SW480 (cell line): ENCODE results near the gene TEKT5.
A peak's percentile ranks its signal among the peaks of the same experiment; 100 is the strongest.
"Not testable (repeated sequence)": the region's sequence is repeated elsewhere in the genome, so short reads cannot be mapped to it uniquely, and the experiment has no call there.

ENCODE experiments used
- DNase-seq: peaks from one replicate; pipeline ENCODE4 v3.0.0-alpha.2; 2016; ENCODE audit warnings: low spot score

Gene TEKT5

GRCh38 chr16:10694830-10695229, at the start of gene TEKT5:
TEKT5 (minus strand) TSS chr16:10694930; CDS start chr16:10694873, 57 bp downstream.
- no peak for DNase-seq

DNA sequence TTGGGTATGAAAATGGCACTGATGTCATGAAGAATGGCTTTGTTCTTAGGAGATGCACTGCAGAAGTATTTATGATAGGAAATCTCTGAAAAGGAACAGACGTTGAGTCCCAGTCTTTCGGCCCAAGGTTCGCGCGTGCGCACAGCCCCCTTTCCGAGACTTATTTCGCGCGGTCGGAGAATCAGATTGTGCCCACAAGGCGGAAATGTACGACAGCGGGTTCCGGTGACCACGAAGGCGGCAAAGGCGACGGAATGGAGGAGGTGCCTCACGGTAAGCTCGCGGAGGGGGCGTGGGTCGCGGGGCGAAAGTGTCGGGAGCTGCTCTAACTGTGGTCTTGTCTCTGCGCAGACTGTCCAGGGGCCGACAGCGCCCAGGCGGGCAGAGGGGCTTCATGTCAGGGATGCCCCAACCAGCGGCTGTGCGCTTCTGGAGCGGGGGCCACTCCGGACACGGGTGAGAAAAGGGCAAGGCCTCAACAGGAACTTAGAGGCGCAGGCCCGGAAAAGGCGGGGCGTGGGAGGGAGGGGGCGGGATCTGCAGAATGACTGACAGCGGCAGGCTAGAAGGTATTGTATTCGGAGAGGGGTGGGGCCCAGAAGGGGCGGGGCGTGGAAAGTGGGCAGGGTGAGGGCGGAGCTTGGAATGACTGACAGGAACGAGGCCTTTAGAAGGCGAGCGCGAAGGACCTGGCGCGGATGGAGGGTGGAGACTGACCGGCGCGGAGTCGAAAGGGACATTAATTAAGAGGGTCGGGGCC, 49.1 kb upstream of the TEKT5 start, which contains the start of gene NUBP1:
Gene NUBP1, plus strand, starts transcription at position 233 of the 760 bp plus-strand sequence. Its CDS starts 22 bp downstream, at position 255.
- DNase-seq = peak; percentile 94

- DNase-seq = no peak
These were observed 48.5 kb upstream of the TEKT5 start for GRCh38 chr16:10743227-10743609.

GRCh38 chr16:10741844-10742243, 47.1 kb upstream of the TEKT5 start:
- no peak for DNase-seq

DNA sequence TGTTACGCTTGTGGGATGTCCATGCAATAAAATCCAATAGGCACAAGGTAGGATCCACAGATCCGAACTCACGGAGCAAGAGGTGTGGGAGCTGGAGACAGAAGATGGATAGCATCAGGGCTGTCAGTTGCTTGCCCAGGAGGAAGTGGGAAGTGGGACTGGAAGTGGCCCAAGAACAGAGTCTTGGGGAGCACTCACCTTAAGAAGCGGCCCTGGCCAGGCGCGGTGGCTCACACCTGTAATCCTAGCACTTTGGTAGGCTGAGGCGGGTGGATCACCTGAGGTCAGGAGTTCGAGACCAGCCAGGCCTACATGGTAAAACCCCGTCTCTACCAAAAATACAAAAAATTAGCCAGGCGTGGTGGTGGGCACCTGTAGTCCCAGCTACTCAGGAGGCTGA, 46.5 kb upstream of the TEKT5 start:
- DNase-seq = not testable (repeated sequence)

DNA sequence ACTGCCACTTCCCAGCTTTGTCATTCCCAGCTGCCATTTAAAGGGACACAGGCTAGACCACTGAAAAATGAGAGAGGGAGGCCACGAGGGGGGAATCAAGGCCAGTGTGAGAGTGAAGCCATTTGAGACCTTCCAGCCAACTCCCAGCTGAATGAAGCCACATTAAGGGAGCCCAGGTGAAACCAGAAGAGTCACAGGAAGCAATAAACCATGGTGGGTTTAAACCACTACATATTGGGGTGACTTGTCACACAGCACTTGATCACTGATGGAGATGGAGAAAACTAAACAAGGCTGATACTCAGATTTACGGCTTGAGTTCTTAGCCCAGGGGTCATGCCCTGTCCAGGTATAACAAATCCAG, 46.1 kb upstream of the TEKT5 start:
- DNase-seq = peak; percentile 33

DNA sequence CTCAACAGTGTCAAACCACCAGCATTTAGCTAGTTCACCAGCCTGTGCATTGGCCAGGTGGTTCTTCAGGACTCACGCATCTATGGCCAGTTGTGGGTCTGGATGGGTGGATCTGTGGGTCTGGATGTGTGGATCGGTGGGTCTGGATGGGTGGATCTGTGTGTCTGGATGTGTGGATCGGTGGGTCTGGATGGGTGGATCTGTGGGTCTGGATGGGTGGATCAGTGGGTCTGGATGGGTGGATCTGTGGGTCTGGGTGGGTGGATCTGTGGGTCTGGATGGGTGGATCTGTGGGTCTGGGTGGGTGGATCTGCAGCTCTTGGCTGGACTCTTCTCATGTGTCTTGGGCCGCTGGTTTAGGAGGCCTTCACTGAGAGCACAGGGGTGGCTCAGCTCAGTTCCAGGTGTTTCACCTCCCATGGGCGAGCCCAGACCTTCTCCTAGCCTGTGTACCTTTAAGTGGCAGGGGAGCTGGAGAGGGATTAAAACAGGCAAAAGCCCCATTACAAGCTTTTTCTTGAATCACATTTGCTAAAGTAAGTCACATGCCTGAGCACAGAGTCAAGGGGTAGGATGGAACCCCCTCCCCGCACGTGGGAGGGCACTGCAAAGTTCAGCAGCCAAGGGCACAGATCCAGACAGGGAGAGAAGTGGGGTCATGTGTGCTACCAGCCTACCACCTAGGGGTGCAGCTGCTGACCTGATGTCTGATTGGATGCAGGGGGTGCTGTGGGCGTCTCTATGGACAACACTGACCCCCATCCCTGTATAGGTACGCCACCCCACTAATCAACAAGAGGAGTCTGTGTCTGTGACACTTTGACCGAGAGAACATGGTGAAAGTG, 45.5 kb upstream of the TEKT5 start:
- no peak for DNase-seq

DNA sequence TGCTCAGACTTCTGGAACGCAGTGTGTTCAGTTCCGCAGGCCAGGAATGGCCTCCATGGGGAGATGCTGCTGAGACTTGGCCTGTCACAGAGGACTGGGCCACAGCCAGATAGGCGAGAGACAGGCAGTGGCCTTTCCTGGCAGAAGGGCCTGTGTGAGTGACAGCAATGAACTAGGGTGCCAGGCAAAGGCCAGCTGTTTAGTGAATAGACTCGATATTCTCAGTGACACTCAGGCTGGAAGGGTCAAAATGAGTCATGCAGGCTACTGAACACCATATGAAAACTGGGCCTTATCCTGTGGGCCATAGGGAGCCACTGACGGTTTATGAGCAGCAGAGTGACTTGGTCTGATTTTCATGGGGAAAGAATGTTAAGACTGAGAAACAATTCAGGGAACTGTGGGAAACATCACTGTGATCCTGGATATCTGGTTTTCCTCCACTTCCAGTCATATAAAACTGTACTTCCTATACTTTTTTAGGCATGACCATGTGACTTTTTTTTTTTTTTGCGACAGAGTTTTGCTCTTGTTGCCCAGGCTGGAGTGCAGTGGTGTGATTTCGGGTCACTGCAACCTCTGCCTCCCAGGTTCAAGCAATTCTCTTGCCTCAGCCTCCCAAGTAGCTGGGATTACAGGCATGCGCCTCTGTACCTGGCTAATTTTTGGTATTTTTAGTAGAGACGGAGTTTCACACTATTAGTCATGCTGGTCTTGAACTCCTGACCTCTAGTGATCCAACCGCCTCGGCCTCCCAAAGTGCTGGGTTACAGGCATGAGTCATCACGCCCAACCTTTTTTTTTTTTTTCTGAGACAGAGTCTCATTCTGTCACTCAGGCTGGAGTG, 43.7 kb upstream of the TEKT5 start:
- DNase-seq = peak; percentile 43

DNA sequence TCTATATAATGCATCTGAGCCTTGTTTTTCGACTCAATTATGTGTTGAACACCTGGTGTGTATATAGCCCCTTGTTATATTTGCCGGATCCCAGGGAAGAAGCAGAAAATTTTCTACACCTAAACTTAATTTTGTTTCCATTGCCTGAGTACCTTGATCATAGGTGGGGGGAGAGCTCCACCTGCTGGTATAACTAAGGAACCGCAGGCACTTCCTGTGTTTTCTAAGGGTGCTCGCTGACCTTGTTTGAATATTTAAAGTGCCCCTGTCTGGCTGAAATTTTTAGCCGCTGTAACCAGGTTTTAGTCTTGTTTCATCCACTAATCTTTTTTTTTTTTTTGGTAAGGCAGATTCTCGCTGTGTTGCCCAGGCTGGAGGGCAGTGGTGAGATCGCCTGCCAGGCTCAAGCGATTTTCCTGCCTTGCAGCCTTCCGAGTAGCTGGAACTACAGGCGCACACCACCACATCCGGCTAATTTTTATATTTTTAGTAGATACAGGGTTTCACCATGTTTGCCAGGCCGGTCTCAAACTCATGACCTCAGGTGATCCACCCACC, 42.4 kb upstream of the TEKT5 start:
- DNase-seq = peak; percentile 54

DNA sequence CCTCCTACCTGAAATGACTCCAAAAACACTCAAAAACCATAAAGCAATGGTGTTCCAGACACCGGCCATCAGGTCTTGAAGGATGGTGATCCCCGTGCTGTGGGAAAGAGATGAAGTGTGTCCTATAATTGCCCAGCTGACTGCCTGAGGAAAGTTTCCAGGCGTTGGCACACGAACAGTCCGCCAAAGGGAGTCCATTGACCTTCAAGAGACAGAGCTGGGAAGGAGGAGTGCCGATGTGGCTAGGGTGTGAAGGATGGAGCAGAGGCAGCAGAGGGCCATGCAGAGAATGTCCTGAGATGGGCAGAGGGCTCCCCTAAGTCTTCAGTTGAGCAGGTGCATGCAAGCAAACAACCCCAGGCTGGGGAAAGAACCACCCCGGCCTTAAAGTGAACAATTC, 37.1 kb upstream of the TEKT5 start:
- no peak for DNase-seq

DNA sequence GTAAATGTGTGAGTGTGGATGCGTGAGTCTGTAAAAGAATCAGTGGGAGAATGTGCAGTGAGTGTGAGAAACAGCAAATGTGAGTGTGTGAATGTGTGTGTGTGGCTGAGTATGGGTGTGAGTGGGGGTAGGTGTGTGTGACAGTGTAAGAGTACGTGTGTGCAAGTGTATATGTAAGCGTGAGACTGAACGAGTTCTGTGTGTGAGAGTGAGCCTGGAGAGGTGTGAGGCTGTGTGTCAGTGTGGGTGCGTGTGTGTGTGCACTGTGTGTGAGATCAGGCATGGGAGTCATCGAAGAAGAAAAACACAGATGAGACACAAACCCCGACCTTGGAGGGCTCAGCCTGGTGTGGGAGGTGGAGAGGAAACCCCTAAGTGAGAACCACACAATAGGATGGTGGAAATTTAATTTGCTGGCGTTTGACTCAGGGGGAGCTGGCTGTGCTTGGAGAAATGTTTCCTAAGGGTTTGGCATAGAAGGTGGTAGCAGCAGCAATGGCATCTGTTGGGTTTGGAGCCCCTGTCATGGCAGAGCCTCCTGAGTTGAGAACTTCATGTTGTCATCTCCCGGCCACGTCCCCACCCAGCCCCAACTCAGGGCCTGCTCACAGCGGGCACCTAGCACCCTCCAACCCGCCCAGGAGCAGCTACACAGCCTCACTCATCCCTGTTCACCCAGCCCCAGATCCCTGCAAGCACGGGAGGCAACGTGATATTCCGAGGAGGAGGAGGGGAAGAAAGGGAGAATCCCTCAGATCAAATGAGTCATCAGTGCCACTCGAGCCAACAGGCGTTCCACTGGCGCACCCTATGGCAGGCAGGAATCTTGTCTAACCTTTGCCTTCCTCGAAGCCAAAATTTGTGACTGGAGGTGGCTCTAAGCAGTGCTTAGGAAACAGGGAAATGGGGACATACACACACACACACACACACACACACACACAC, 34.6 kb upstream of the TEKT5 start:
- peak; percentile 66 for DNase-seq

GRCh38 chr16:10728003-10728887, 33.5 kb upstream of the TEKT5 start:
- no peak for DNase-seq

DNA sequence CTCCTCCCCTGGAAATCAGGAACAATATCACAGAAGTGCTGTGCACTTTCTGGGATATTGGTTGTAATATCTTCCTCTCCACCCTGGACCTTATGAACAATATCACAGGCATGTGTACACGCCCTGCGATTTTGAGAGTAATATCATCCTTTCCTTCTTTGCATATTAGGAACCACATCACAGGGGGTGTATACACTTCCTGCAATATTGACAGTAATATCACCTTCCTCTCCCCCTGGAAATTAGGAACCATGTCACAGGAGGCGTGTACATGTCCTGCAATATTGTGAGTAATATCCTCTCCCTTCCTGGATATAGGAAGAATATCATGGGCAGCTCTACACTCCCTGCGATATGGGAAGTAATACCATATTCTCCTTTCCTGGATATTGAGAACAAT, 14.2 kb upstream of the TEKT5 start:
- DNase-seq = peak; percentile 8

- DNase-seq = no peak
These were observed 5.0 kb upstream of the TEKT5 start for GRCh38 chr16:10699756-10700155.

- DNase-seq = no peak
These were observed 424 bp downstream of the TEKT5 start for GRCh38 chr16:10694306-10694705.

GRCh38 chr16:10693889-10694288, 841 bp downstream of the TEKT5 start:
- no peak for DNase-seq

DNA sequence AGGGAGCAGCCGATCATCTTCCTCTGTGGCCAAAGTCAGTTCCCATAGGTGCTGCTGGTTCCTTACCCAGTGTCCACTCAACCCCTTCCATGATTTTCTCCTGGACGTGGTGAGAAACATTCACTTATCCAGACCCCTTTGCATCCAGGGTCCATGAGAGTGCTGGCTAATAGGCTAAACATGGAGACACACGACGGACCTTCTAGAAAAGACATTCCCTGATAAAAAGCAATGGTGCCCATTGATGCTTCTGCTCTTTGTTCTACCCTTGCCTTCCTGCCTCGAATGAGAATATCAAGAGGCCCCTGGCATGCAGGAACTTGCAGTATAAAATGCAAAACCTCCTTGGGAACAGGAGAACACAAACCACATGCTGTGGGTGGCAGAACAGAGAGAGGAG, 2.3 kb downstream of the TEKT5 start:
- DNase-seq = no peak

GRCh38 chr16:10688726-10689125, 6.0 kb downstream of the TEKT5 start:
- no peak for DNase-seq

DNA sequence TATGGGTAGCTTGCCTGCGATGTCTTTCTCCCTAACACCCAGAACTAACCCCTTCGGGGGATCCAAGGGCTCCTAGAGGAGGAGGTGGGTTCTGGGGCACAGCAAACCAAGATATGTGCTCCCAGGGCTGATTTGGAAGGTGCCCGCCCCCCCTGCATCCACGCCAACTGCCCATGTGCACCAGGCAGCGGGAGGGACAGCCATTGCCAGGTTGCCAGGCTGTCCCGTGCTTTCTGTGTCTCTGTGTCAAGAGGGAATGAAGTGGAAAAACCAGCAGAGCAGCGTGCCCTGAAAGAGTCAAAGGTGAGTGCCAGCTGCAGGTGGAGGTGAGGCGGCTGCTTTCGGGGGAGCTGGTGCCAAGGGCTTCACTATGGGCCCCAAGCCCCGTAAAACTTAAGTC, 6.4 kb downstream of the TEKT5 start:
- no peak for DNase-seq

DNA sequence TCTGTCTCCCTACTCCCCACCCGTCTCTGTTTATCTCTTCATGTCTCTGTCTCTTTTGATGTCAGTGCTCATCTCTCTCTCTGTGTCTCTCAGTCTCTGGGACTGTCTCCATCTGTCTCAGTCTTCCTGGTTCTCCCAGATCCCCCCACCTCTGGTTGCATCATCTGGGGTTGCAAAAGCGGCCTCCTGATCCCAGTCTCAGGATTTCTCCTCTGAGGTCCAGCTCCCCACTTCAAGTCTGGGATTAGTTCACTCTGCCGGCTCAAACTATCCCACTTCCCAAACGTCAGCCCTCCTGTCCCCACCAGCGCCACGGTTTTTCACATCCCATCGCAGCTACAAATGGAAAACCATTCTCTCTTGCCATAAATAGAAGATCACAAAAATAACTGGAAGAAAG, 9.0 kb downstream of the TEKT5 start:
- no peak for DNase-seq
